ENCODE data around the gene CFAP65. TPM values are rescaled to one million over a fixed set of nuclear protein-coding genes. Genes with fewer than 3 reads are reported as not detected.

The CFAP65 gene
- total RNA-seq, 1 donor from 2014 or later = not detected

DNA sequence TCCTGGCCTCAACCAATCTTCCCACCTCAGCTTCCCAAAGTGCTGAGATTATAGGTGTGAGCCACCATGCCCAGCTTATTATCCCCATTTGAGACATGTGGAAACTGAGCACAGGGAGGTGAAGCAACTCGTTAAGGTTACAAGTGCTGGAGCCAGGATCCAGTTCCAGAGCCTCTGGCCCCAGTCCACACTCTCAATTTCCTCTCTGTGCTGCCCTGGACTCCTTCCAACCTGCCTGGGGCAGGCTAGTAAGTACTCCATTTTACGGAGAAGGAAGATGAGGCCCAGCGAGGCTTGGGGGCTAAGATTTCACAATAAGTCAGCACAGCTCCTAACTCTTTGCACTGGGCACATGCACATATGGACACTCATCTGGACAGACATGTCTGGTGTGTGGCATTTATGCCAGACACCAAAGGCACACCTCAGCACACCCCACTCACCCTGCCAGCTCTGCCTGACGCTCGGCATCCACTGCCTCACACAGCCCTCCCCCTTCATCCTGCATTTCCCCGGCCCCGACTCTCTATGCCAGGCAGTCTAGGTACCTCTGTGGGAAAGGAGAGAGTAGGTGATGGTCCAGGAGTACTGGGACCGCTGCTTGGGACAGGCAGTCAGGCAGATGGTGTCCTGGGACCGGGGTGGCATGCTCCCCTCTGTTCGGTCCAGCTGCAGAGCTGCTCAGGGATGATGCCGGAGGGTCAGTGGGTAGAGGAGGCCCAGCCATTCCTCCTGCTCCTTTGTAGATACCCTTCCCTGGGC, 20.5 kb downstream of the CFAP65 start:
- ATAC-seq (ENCODE audit: poor library complexity) = no peak
- intact Hi-C loops (cut with DNase I) = no loop called here
- DNase-seq = peak; percentile 27

DNA sequence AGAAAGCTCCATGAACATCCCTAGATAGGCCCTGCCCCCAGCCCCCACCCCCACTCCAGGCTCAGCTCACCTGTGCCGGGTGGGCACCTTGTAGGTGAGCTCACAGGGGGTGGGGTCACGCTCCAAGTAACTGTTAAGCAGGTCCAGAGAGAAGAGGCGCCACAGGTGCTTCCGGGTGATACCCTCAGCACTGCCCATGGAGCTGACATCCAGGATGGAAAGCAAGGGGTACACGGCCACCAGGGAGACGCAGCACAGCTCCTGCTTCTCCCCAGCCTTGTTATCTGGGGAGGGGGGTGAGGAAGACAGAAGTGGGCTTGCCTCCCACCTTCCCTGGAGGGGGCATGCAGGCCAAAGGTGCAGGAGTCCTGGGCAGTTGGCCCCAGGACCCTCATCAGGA, 21.9 kb downstream of the CFAP65 start:
- DNase-seq (no peak), ATAC-seq (ENCODE audit: poor library complexity) (no peak)
- intact Hi-C loops (cut with DNase I) = no loop called here

DNA sequence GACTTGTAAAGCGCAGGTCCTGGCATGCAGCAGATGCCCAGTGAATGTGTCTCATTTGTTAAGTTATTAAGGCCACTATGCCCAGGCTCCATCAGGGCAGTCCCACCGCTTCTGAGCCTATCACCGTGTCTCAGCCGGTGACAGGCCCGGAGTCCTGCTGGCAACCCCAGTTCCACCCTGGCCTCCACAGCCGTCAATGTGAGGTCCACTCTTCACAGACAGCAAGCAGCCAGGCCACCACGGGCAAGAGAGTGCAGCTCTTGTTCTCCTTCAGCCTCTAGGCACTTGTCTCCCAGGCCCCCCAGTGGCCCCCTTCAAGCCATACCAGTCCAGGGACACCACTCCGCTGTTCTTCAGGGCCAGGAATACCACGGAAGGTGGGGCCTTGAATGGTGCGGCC, 22.6 kb downstream of the CFAP65 start:
- ATAC-seq (ENCODE audit: poor library complexity) = no peak
- intact Hi-C loops (cut with DNase I) = no loop called here

DNA sequence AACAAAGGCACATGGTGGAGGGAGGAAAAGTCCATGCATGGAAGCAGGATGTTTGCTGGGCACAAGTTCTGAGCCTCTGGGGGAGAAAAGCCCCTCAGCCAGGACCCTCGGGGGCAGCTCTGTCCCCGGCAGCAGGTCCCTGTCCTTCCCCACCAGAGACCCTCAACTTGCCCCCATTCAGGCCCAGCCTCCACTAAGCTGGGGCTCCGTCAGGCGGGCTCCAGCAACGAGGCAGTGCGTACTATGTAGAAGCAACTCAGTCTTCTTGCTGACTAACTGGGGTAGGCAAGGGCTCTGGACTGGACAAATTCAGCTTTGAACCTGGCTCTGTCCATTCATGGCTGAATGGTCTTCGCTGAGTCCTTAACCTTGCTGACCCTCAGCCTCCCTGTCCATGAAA, 23.0 kb downstream of the CFAP65 start:
- DNase-seq (peak; percentile 10), ATAC-seq (ENCODE audit: poor library complexity) (no peak)
- intact Hi-C loops (cut with DNase I) = no loop called here

More for the DNA sequence above, 22.6 kb downstream of the CFAP65 start:
- peak; percentile 39 for DNase-seq

DNA sequence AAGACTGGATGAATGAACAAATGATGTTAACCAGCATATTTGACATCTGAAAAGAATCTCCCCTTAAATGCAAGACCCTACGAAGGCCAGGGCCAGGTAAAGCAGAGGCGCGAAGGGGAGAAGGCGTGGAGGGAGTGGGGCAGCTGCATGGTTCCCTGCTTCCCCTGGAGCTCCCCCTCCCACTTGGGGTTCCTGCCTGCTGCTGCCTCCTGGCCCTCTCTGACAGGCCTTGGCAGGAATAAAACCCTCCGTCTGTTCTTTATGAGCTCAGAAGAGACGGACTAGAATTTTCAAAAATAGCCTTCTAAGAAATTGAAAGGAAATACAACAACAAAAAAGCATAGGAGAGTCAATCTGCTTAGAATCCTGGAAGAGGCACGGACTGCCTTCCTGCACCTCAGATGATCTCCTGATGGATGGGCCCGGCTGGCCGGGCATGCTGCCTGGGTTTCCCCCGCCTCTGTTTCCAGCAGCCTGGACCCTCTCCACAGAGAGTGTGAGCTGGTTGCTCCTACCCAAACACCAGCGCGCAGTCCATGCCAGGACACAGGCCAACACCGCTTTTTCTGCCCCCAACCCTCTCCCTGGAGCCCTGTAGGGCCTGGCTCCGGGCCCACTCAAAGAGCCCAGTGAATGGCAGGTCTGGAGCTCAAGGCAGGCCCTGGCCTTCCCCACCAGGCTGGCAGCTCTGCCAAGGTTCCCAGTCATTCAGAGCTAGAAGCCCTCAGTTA, 23.9 kb downstream of the CFAP65 start:
- DNase-seq (peak; percentile 18), ATAC-seq (ENCODE audit: poor library complexity) (no peak)
- intact Hi-C loops (cut with DNase I) = no loop called here

DNA sequence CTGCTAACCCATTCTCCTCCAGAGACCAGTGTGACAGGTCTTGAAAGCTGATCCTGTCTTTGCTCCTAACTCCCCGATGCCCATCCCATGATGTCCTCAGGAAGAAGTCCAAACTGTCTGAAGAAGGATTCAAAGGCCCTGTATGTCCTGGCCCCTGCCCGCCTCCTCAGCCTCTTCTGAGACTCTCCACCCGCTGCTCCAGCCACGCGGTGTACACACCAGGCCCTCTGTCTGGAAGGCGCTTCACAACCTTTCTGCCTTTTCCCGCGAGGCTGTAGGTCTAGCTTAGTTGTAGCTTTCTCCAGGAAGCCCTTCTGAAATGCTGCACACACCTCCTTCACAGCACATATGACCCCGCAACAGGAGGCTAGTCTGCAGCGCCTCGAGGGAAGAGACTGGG, 24.6 kb downstream of the CFAP65 start:
- ATAC-seq (ENCODE audit: poor library complexity) = no peak
- intact Hi-C loops (cut with DNase I) = no loop called here
- peak; percentile 11 for DNase-seq

DNA sequence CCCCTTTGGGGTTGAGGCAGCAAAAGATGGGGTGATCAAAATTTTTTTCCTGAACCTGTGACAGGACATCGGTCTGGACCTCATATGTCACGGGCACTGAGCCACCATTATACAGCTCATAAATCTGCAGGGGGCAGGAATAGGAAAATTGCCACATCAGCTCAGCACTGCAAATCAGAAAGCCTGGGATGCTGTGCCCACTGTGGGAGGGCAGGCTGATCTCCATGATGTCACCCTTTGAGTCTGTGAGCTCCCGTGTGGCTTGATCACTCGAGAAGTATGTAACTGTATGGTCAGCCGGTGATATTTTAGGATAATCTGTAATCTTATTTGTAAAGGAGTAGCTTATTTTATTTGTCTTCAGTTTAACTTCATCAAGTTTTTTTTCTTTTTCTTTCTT, 30.4 kb downstream of the CFAP65 start:
- intact Hi-C loops (cut with DNase I) = no loop called here
- no peak for DNase-seq
- no peak for ATAC-seq (ENCODE audit: poor library complexity)

DNA sequence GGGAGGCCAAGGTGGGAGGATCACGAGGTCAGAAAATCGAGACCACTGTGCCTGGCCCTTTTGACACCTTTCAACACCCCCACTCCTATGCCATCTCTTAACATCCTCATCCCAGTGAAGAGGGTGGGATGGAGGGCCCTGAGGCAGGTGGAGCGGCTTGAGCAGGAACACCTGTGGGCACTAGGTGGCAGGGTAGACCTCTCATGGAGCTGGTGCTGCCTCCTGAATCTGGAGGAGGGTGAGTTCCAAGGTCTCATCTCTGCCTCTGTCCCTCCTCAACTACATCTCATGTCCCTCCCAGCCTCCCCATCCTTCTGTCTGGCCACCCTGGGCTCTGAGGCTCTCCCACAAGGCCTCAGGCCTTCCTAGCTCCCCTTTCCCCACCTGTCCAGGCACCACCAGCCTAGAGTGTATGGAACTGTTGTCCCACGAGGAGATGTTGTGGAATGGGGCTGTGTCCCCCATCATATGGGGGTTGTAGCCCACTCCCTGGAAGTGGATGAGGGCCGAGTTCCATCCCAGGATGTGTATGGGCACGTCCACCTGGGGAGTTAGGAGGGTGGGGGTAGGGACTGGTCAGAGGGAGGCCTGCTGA, 31.1 kb downstream of the CFAP65 start:
- DNase-seq (no peak), ATAC-seq (ENCODE audit: poor library complexity) (no peak)
- intact Hi-C loops (cut with DNase I) = no loop called here

DNA sequence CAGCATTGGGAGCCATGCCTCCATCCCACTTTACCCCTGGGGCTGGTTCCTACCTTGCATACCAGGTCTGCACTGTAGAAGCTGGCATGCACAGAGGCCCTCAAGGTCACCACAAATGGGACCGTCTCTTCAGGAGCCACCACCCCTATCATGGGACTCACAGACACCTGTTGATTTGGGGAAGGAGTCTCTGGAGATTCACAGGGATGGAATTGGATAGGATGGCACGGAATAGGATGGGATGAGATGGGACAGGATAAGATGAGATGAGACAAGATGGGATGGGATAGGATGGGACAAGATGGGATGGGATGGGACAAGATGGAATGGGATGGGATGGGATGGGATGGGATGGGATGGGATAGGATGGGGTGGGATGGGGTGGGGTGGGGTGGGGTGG, 32.0 kb downstream of the CFAP65 start:
- DNase-seq = no peak
- intact Hi-C loops (cut with DNase I) = no loop called here
- no peak for ATAC-seq (ENCODE audit: poor library complexity)

DNA sequence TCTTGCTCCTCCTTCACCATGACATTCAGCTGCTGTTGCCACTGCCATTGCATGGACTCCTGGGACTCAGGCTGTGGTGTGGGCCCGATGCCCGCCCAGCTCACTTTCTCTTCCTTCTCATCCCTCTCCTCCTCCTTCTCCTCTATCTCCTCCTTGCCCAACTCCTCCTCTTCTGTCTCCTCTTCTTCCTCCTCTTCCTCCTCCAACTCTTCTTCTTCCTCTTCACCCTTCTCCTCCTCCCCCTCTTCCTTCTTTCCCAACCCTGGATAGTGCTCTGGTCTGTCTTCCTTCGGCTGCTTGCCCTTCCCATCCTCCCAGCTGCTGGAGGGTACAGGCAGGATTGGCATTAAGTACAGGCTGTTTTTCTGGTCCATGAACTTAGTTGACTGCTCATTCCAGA, 37.3 kb downstream of the CFAP65 start:
- intact Hi-C loops (cut with DNase I) = no loop called here
- DNase-seq (no peak), ATAC-seq (ENCODE audit: poor library complexity) (no peak)

DNA sequence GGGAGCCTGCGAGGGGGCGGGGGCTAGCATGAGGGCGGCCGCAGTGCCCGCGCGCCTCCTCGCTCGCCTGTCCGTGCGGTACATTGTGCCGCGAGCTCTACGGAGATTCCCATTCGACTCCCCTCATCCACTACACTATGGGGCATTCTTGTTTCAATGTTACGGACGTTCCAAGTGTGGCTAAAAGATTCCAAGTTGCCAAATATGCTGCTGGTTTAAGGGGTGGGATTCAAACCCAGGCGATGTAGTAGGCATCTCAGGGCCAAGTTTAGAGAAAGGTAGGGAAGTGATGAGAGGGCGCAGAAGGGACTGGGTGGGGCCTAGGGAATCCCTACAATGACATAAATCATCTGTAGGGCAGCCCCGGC, 38.1 kb downstream of the CFAP65 start:
- ATAC-seq (ENCODE audit: poor library complexity) = no peak

DNA sequence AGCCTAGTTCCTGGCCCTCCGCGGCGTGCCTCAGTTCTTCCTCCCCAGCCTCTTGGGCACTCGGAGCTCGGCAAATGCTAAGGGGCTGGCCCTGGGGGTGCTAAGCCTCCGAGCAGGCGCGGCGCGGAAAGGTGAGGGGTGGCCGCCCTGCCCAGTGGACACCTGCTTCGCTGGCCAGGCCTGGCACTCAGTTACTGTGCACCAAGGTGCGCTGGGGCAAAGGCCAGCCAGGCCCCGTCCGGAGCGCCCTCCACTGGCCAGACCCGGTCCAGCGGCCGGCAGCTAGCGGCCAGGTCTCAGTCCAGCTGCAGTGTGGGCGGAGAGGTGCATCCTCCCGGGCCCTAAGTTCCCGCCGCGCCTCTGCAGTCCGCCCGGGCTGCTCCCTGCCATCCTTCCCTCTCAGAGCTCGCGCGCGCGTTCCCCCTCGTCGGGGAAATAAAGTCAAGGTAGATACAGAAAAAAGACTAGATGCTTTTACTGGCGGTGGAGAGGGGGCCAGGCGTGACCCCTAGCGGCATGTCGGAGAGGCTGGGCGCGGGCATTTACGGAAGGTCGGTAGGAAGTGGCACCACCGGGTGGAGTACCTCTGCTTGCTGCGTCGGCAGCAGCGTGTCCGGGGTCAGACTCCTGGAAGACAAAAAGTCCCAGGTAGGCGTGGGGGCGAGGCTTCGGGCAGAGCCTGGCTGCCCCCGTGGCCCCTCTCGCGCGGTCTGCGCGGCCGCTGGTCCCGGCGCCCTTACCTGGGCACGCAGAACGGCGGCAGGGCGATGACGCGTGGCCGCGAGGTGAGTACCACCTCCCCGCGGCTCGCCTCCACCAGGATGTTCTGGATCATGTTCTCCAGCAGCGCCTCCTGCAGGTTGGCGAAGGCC, 38.7 kb downstream of the CFAP65 start:
- no peak for DNase-seq
- peak; percentile 43 for ATAC-seq (ENCODE audit: poor library complexity)
- intact Hi-C loops (cut with DNase I) = no loop called here

More for the DNA sequence above, 38.1 kb downstream of the CFAP65 start:
- intact Hi-C loops (cut with DNase I) = no loop called here
- no peak for DNase-seq

DNA sequence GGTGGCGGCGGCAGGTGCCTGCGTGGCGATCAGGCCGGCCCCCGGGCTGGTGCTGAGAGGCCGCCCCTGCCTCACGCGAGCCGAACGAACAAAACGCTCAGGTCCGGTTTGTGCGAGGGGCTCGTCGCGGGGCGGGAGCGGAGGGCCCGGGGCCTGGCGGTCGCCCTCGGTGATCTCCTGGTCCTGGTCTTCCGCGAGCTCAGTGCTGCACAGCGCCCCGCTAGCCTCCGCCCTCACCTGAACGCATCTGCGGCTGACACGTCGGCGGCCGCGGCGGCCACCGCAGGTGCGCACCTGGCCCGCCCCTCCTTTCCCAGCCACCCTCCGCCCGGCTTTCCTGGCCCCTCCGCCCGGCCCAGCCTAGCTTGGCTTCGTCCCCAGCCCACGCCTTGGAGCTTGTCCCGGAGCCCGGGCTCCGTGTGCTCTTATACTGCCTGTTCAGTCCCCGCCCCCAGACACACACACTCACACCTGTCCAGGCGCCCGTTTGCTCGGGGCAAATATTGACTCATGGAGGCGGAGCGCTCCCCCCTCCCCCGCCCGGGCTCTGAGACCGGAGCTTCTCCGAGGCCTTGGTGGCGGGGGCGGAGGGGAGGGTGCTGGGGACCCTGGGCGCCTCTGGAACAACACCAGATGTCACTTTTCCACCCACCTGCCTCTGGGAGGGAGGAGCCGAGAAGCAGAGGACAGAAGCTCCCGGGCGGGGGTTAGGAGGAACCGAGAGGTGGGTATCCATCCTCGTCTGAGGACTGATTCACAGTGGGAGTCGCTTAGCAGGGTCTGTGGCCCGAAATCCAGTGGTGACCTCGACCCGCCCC, 39.5 kb downstream of the CFAP65 start:
- ATAC-seq (ENCODE audit: poor library complexity) (peak; percentile 41), DNase-seq (no peak)
- intact Hi-C loops (cut with DNase I) = no loop called here

DNA sequence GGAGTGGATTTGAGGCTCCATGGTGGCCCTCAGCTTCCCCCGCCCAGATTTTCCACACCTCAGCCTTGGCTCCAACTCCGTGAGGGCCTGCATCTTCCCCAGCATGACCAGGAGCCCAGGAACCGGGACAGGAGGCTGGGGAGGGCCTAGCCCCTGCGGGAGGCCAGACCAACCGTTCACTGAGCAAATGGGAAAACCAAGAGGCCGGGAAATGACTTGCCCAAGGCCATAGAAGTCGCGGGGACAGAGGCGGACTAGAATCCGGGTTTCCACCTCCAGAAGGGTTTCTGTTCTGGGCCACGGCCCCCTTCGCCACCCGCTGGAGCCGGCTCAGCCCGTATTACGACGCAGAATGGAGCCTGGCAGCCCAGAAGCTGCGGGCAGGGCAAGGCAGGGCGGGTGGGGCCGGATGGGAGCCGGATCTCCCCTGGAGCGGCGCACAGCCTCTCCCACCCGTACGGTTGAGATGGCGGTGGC, 40.2 kb downstream of the CFAP65 start:
- ATAC-seq (ENCODE audit: poor library complexity) (no peak), DNase-seq (no peak)
- intact Hi-C loops (cut with DNase I) = no loop called here

DNA sequence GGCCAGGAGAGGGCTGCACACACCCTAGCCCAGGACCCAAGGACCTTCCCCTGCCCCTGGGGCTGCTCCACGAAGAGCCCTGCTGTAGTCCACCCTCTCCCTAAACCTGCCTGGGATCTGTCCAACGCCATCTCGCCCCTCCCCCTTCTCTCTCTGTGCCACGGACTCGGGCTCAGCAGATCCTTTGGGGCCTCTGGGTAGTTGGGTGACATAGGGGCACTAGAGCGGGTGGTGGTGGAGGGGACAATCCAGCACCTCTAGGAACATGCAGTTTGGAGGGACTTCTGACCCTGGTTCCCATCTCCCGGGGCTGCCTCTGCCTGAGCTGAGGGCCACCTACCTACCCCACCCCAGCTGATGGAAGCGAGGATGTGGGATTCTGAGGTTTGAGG, 40.8 kb downstream of the CFAP65 start:
- ATAC-seq (ENCODE audit: poor library complexity) (no peak), DNase-seq (no peak)
- intact Hi-C loops (cut with DNase I) = no loop called here

DNA sequence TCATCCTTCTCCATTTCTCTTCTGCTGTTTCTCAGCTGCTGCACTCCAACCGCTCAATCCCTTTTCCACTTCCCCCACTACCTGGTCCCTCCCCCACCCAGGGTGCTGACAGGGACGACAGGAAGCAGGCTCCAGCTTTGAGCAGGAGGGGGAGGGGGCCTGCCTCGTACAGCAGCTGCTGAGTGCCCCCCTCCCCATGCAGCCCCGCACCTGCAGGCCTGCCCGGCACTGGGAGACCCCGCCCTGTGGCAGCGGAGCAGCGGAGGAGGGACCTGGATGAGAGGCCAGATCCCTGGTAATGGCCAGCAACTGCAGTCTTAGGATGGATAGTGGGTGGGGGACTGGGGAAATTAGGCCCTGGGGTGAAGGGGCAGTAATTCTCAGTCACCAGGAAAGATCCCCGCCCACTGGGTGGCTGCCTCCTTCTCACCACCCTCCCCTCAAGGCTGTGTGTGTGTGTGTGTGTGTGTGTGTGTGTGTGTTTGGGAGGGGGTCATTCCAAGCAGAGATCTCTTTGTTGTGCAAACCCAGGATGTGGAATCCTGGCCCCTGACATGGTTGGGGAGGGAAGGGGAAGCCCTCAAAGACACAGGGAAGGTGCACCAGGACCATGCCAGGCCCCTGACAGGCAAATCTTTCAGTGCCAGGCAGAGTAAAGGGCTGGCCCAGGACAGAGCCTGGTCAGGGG, 41.3 kb downstream of the CFAP65 start:
- no peak for DNase-seq
- intact Hi-C loops (cut with DNase I) = no loop called here
- ATAC-seq (ENCODE audit: poor library complexity) = no peak

DNA sequence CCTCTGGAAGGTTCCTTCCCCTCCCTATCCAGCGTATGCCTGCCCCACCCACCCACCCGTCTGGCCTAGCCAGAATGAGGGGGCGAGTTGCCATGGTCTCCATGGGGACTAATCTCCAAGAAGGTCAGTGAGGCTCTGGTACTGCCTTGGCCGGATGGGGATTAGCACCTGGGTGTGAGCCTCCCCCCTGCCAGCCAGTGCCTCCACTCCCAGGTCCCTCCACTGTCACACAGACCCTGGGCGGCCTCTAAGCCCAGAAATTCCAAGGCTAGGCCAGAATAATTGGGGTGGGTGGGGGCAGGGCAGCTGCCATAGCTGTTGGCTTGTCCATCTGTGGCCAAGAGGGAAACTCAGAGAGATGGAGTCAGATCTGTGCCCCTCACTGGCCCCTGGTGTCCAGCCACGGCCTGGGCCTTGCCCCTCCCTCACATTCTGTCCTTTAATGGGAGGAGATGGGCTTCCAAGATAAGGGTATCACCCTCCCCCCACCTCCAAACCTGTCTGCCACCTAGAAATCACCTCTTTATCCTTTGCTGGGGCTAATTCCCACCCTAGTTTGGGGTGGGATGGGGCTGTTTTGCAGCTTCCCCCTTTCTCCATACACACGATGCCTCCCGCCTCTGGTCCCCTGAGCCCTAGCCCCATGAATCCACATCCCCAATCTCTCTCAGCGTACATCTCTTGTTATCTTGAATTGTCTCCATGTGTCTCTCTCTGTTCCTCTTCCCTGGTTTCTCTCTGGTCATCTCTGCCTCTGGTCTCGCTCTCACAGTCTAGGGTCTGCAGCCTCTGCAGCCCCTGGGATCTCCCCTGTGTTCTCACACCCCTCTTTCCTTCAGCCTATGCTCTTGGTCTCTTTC, 42.1 kb downstream of the CFAP65 start:
- ATAC-seq (ENCODE audit: poor library complexity) (no peak), DNase-seq (no peak)
- intact Hi-C loops (cut with DNase I) = no loop called here

Data from Right ventricle myocardium superior (tissue), 1 donor.